Breast epithelium (tissue), 3 donors: ENCODE results near the gene OXLD1.

Source experiments
- POLR2A ChIP-seq: fragments of 450-650 bp; IDR thresholded peaks from one replicate; pipeline ENCODE4 v1.6.1; 2016; ENCODE audit warnings: antibody characterized with exemption, mild to moderate bottlenecking, moderate library complexity
- TF ChIP-seq, protein P1 (sequence below), 3 donors: fragments of 450-650 bp; IDR thresholded peaks; one replicate each; pipeline ENCODE4 v1.5.1; 2016 to 2017; ENCODE audit warnings: antibody characterized with exemption in 3 of 3, mild to moderate bottlenecking in 3 of 3, moderate library complexity in 3 of 3

DNA sequence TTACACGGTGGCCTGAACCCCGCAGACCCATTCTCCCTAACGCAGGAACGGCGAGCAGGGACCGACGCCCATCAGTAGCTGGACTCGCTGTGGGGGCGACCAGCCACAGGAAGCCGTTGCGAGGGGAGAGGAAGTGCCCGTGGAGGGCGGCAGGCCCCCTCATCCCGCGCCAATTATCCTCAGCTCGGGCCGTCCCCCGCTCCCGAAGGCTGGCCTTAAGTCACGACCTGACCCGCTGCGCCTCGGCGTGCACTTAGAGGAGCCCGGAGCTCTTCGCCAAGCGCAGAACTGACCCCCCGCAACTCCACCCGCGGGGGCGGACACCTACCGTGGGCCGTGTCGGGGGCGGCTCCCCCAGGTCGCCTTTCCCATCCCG, 16.8 kb upstream of the OXLD1 start:
- no peak for TF ChIP-seq POLR2A
- TF ChIP-seq, protein P1, sequence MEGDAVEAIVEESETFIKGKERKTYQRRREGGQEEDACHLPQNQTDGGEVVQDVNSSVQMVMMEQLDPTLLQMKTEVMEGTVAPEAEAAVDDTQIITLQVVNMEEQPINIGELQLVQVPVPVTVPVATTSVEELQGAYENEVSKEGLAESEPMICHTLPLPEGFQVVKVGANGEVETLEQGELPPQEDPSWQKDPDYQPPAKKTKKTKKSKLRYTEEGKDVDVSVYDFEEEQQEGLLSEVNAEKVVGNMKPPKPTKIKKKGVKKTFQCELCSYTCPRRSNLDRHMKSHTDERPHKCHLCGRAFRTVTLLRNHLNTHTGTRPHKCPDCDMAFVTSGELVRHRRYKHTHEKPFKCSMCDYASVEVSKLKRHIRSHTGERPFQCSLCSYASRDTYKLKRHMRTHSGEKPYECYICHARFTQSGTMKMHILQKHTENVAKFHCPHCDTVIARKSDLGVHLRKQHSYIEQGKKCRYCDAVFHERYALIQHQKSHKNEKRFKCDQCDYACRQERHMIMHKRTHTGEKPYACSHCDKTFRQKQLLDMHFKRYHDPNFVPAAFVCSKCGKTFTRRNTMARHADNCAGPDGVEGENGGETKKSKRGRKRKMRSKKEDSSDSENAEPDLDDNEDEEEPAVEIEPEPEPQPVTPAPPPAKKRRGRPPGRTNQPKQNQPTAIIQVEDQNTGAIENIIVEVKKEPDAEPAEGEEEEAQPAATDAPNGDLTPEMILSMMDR (IDR thresholded peaks at IDR 0.05): no peak
